Sigmoid colon (tissue), 4 donors: ENCODE measurements around the gene KLHDC8A.

Source experiments
- POLR2A ChIP-seq, 2 donors: fragments of 450-650 bp; IDR thresholded peaks; one replicate each; pipeline ENCODE4 v1.6.1; 2016; ENCODE audit warnings: antibody characterized with exemption in 2 of 2, mild to moderate bottlenecking in 2 of 2, moderate library complexity in 2 of 2
- POLR2AphosphoS5 ChIP-seq, 4 donors: sonication (generic); formaldehyde crosslinking; IDR thresholded peaks; one replicate each; pipeline ENCODE4 v1.6.1; 2017; ENCODE audit warnings: antibody characterized with exemption in 4 of 4
- TF ChIP-seq, protein P1 (sequence below), 4 experiments: fragments of 450-650 bp in 3 of 4; fragments of 200-600 bp in 1 of 4; IDR thresholded peaks; one replicate each; pipeline ENCODE4 v1.5.1; 2016 to 2019; ENCODE audit warnings: antibody characterized with exemption in 4 of 4, mild to moderate bottlenecking in 3 of 4, moderate library complexity in 2 of 4

DNA sequence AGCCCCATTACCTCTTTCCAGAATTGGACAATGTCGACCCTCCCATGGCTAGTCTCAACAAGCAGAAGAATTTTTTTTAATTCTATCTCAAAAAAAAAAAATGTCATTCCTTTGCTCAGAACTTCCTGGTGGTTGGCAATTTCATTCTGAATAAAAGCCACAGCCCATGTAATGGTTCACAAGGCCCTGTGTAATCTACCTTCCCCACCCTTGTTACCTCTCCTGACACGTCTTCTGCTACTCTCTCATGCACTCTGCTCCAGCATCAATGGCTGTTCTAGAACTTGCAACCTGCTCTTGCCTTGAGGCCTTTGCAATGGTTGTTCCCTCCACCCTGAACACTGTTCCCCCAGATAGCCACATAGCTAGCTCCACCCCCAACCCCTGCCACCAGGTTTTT is 60.6 kb downstream of the KLHDC8A start:
- TF ChIP-seq, protein P1, sequence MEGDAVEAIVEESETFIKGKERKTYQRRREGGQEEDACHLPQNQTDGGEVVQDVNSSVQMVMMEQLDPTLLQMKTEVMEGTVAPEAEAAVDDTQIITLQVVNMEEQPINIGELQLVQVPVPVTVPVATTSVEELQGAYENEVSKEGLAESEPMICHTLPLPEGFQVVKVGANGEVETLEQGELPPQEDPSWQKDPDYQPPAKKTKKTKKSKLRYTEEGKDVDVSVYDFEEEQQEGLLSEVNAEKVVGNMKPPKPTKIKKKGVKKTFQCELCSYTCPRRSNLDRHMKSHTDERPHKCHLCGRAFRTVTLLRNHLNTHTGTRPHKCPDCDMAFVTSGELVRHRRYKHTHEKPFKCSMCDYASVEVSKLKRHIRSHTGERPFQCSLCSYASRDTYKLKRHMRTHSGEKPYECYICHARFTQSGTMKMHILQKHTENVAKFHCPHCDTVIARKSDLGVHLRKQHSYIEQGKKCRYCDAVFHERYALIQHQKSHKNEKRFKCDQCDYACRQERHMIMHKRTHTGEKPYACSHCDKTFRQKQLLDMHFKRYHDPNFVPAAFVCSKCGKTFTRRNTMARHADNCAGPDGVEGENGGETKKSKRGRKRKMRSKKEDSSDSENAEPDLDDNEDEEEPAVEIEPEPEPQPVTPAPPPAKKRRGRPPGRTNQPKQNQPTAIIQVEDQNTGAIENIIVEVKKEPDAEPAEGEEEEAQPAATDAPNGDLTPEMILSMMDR (IDR thresholded peaks at IDR 0.05) = no peak
- no peak for TF ChIP-seq POLR2A (IDR thresholded peaks at IDR 0.05)
- no peak for TF ChIP-seq POLR2AphosphoS5 (IDR thresholded peaks at IDR 0.05)
